Neural cell (in vitro differentiated cells): Measurements from ENCODE around the gene CLEC2D.

Experiments used
- POLR2AphosphoS5 ChIP-seq: IDR thresholded peaks from 2 replicates; pipeline ENCODE4 v1.6.1; 2012
- REST ChIP-seq: IDR thresholded peaks from 2 replicates; pipeline ENCODE4 v1.6.1; 2012; ENCODE audit warnings: borderline replicate concordance
- SMC3 ChIP-seq: fragments of 450-650 bp; conservative IDR thresholded peaks from 2 replicates; pipeline ENCODE4 v1.6.1; 2014; ENCODE audit warnings: antibody characterized with exemption, mild to moderate bottlenecking, moderate library complexity; ENCODE audit not compliant: poor library complexity
- TF ChIP-seq, protein P1 (sequence below): fragments of 450-650 bp; IDR thresholded peaks from 2 replicates; pipeline ENCODE4 v1.5.1; 2014; ENCODE audit warnings: antibody characterized with exemption, mild to moderate bottlenecking, moderate library complexity; ENCODE audit not compliant: poor library complexity, severe bottlenecking

DNA sequence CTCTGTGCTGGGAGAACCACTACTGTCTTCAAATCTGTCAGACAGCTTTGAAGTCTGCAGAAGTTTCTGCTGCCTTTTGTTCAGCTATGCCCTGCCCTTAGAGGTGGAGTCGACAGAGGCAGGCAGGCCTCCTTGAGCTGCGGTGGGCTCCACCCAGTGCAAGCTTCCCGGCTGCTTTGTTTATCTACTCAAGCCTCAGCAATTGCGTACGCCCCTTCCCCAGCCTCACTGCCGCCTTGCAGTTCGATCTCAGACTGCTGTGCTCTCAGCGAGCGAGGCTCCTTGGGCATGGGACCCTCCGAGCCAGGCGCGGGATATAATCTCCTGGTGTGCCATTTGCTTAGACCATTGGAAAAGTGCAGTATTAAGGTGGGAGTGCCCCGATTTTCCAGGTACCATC lies 36.7 kb upstream of the CLEC2D start:
- no peak for TF ChIP-seq SMC3
- no peak for TF ChIP-seq REST
- TF ChIP-seq, protein P1, sequence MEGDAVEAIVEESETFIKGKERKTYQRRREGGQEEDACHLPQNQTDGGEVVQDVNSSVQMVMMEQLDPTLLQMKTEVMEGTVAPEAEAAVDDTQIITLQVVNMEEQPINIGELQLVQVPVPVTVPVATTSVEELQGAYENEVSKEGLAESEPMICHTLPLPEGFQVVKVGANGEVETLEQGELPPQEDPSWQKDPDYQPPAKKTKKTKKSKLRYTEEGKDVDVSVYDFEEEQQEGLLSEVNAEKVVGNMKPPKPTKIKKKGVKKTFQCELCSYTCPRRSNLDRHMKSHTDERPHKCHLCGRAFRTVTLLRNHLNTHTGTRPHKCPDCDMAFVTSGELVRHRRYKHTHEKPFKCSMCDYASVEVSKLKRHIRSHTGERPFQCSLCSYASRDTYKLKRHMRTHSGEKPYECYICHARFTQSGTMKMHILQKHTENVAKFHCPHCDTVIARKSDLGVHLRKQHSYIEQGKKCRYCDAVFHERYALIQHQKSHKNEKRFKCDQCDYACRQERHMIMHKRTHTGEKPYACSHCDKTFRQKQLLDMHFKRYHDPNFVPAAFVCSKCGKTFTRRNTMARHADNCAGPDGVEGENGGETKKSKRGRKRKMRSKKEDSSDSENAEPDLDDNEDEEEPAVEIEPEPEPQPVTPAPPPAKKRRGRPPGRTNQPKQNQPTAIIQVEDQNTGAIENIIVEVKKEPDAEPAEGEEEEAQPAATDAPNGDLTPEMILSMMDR = no peak
- TF ChIP-seq POLR2AphosphoS5 = no peak
